ENCODE measurements around the gene AKAP6. TPM values are rescaled to one million over a fixed set of nuclear protein-coding genes. Genes with fewer than 3 reads are reported as not detected.

The AKAP6 gene
- total and polyA plus RNA-seq, 10 of the 15 experiments (the other 5 are each of a cell fraction or from before 2014, with no cell fraction given): 0.35 to 5.9 (median 2.2) TPM

GRCh38 chr14:32656601-32657000, 327.5 kb downstream of the AKAP6 start:
- Histone ChIP-seq H3K27ac (ENCODE audit: control insufficient read depth, insufficient read depth) (peak overlapping the region; percentile 18; the same call in 1 of the 2 replicates), H3K79me2 (ENCODE audit: control insufficient read depth, insufficient read depth, low read length) (no peaks in the 10 kb centered on the region), H3K4me3 (no peak overlapping the region), H2AFZ (ENCODE audit: control insufficient read depth, low read depth, low read length) (peak overlapping the region; percentile 63; the same call in 1 of the 2 replicates), H3K9ac (ENCODE audit: control insufficient read depth, insufficient read depth, low read length) (no peak overlapping the region), H3K27me3 (replicated peaks in 1 of 2; ENCODE audit: control insufficient read depth in 2 of 2, insufficient read depth in 2 of 2, low read length in 1 of 2) (no peaks in the 10 kb centered on the region), H3K9me3 (replicated peaks; ENCODE audit: control insufficient read depth, insufficient read depth, low read length) (no peaks in the 10 kb centered on the region), H3K36me3 (ENCODE audit: control insufficient read depth in 2 of 2, insufficient read depth in 2 of 2, low read length in 1 of 2) (no peaks in the 10 kb centered on the region), H3K4me2 (ENCODE audit: control insufficient read depth, insufficient read depth) (peak overlapping the region; percentile 40; the same call in 1 of the 2 replicates), H4K20me1 (ENCODE audit: control insufficient read depth, insufficient read depth) (no peaks in the 10 kb centered on the region), H3K4me1 (ENCODE audit: control insufficient read depth, insufficient read depth, low read length) (peaks cover 5% of the 10 kb centered on the region; the same call in 1 of the 2 replicates)
- no TSS peak for BruUV-seq (replicated peaks)
- DNase-seq (ENCODE audit: low read depth, low spot score) (no peak), ATAC-seq (no peak), FAIRE-seq (no peak)
- ChIA-PET RAD21 (ENCODE audit: unreplicated experiment) (no interaction called here), SMC1A (ENCODE audit: uncharacterized antibody, unreplicated experiment) (no interaction called here), CTCF (no interaction called here), POLR2A (no interaction called here)
- intact Hi-C loops (cut with micrococcal nuclease; ENCODE audit: unreplicated experiment): no loop called here
- WGBS (ENCODE audit: insufficient coverage, insufficient replicate concordance, low lambda C conversion rate, missing lambda C conversion rate): 36% methylated on average over 3 of the region's 3 CpGs
- in situ Hi-C loops (cut with MboI): no loop called here
- TF ChIP-seq HDAC2 (IDR thresholded peaks at IDR 0.05) (no peak), RAD21 (IDR thresholded peaks at IDR 0.05; ENCODE audit: insufficient read depth, low read depth, low read length) (no peak), EGR1 (IDR thresholded peaks at IDR 0.05; ENCODE audit: borderline replicate concordance in 1 of 2, low read depth in 2 of 2, low read length in 2 of 2) (no peak), YBX1 (IDR thresholded peaks at IDR 0.05) (no peak), NR2C1 (IDR thresholded peaks at IDR 0.05) (no peak), ZBTB4 (CRISPR knock-in tag; IDR thresholded peaks at IDR 0.05) (no peak), MYB (IDR thresholded peaks at IDR 0.05; ENCODE audit: borderline replicate concordance, low read depth, low read length) (no peak), CEBPB (IDR thresholded peaks at IDR 0.05; ENCODE audit: borderline replicate concordance in 1 of 2, low read depth in 2 of 2, low read length in 2 of 2) (no peak), ETV6 (conservative IDR thresholded peaks at IDR 0.05 in 1 of 2, IDR thresholded peaks at IDR 0.05 in 1 of 2; ENCODE audit: borderline replicate concordance in 1 of 2, low read depth in 1 of 2) (no peak), PBX3 (IDR thresholded peaks at IDR 0.05; ENCODE audit: insufficient replicate concordance, low read depth, low read length) (no peak), SUZ12 (IDR thresholded peaks at IDR 0.05; ENCODE audit: unreplicated experiment) (no peak), SMAD5 (IDR thresholded peaks at IDR 0.05; ENCODE audit: low read depth) (no peak), KDM1A (IDR thresholded peaks at IDR 0.05; ENCODE audit: borderline replicate concordance) (no peak), LARP7 (IDR thresholded peaks at IDR 0.05) (no peak), FOXK2 (IDR thresholded peaks at IDR 0.05) (no peak), CREM (IDR thresholded peaks at IDR 0.05; ENCODE audit: low read depth) (no peak), SREBF1 (IDR thresholded peaks at IDR 0.05; ENCODE audit: low read length) (no peak), RUNX3 (IDR thresholded peaks at IDR 0.05; ENCODE audit: low read length) (no peak), ATF2 (IDR thresholded peaks at IDR 0.05; ENCODE audit: low read length) (no peak), ZSCAN29 (IDR thresholded peaks at IDR 0.05) (no peak)
